ENCODE results near the gene ISOC1. TPM values are rescaled to one million over a fixed set of nuclear protein-coding genes. Genes with fewer than 3 reads are reported as not detected.

The ISOC1 gene
- total RNA-seq, 2 donors from 2014 or later: 23.4 to 25.9 TPM

DNA sequence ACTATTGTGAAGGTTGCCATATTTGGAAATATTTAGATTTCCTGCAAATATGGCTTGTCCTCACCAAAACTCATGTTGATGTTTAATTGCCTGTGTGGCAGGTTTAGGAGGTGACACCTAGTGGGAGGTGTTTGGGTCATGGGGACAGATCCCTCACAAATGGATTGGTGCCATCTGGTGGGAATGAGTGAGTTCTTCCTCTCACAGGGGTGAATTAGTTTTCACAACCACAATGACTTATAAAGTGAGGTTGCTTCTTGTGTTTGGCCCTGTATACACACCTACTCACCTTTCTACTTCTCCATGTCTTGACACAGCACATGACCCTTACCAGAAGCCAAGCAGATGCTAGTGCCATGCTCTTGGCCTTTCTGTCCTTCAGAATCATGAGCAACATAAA is 41.1 kb downstream of the ISOC1 start:
- H3K27me3 ChIP-seq: no peaks in the 10 kb centered on the region
- no peak overlapping the region for H3K4me3 ChIP-seq
- intact Hi-C loops (cut with DNase I): no loop called here
- TF ChIP-seq, protein P1, sequence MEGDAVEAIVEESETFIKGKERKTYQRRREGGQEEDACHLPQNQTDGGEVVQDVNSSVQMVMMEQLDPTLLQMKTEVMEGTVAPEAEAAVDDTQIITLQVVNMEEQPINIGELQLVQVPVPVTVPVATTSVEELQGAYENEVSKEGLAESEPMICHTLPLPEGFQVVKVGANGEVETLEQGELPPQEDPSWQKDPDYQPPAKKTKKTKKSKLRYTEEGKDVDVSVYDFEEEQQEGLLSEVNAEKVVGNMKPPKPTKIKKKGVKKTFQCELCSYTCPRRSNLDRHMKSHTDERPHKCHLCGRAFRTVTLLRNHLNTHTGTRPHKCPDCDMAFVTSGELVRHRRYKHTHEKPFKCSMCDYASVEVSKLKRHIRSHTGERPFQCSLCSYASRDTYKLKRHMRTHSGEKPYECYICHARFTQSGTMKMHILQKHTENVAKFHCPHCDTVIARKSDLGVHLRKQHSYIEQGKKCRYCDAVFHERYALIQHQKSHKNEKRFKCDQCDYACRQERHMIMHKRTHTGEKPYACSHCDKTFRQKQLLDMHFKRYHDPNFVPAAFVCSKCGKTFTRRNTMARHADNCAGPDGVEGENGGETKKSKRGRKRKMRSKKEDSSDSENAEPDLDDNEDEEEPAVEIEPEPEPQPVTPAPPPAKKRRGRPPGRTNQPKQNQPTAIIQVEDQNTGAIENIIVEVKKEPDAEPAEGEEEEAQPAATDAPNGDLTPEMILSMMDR (IDR thresholded peaks at IDR 0.05): no peak
- no peak for TF ChIP-seq POLR2A (IDR thresholded peaks at IDR 0.05)
- DNase-seq: no peak
- no peak overlapping the region for H3K27ac ChIP-seq
- H3K36me3 ChIP-seq (replicated peaks in 1 of 2; ENCODE audit: insufficient read depth in 1 of 2, low read depth in 2 of 2): no peaks in the 10 kb centered on the region
- no peak for ATAC-seq
- H3K4me1 ChIP-seq: no peaks in the 10 kb centered on the region
- no peaks in the 10 kb centered on the region for H3K9me3 ChIP-seq

- TF ChIP-seq, protein P1 (IDR thresholded peaks at IDR 0.05): no peak
- no peak for TF ChIP-seq POLR2A (IDR thresholded peaks at IDR 0.05)
- Histone ChIP-seq H3K27ac (no peak overlapping the region), H3K4me3 (no peak overlapping the region), H3K36me3 (replicated peaks in 1 of 2; ENCODE audit: insufficient read depth in 1 of 2, low read depth in 2 of 2) (no peaks in the 10 kb centered on the region), H3K4me1 (no peaks in the 10 kb centered on the region), H3K27me3 (no peaks in the 10 kb centered on the region), H3K9me3 (no peaks in the 10 kb centered on the region)
- DNase-seq (no peak), ATAC-seq (no peak)
- intact Hi-C loops (cut with DNase I): no loop called here
Measured at GRCh38 chr5:129137637-129138036, 43.1 kb downstream of the ISOC1 start.

DNA sequence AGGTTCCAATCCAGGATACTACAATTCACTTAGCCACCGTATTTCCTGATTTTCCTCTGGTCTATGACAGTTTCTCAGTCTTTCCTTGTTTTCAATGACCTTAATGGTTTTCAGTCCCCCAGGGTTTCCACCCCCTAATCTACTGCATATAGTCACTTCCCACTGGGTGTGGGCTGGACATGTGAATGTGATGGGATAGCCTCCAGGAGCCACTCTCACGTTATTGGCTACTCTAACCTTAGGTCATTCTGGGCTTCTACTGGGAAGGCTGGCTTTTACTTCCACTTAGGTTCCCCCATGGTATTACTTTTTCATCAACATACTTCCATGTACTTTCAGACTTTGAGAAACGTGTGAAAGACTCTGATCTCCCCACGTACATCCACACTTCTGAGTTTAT is 46.5 kb downstream of the ISOC1 start:
- no peaks in the 10 kb centered on the region for H3K4me1 ChIP-seq
- TF ChIP-seq, protein P1 (IDR thresholded peaks at IDR 0.05): no peak
- no peak for TF ChIP-seq POLR2A (IDR thresholded peaks at IDR 0.05)
- WGBS, 2 donors: 71 to 76% methylated on average over 4 of the region's 4 CpGs
- DNase-seq (no peak), ATAC-seq (no peak)
- no peak overlapping the region for H3K4me3 ChIP-seq
- no peaks in the 10 kb centered on the region for H3K36me3 ChIP-seq (replicated peaks in 1 of 2; ENCODE audit: insufficient read depth in 1 of 2, low read depth in 2 of 2)
- intact Hi-C loops (cut with DNase I): no loop called here
- no peaks in the 10 kb centered on the region for H3K9me3 ChIP-seq
- no peak overlapping the region for H3K27ac ChIP-seq
- H3K27me3 ChIP-seq: no peaks in the 10 kb centered on the region

DNA sequence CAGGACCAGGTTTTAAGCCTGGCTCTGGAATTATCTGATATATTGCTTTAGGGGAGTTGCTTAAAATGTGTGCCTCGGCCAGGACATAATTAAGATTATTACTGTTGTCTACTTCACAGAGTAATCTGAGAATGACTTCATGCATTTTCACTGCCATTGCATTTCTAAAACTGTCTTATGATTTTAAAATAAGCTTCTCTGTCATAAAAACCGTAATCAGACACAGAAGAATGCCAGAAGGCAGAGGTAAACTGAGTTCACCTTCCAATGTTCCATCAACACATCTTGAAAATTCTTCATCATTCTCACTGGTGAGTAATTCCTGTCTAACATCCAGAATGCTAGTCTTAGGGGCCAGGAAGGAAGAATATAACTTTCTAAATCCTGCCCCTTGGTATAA is 47.1 kb downstream of the ISOC1 start:
- TF ChIP-seq, protein P1 (IDR thresholded peaks at IDR 0.05): no peak
- TF ChIP-seq POLR2A (IDR thresholded peaks at IDR 0.05): no peak
- intact Hi-C loops (cut with DNase I): no loop called here
- Histone ChIP-seq H3K27me3 (no peaks in the 10 kb centered on the region), H3K4me1 (no peaks in the 10 kb centered on the region), H3K36me3 (replicated peaks in 1 of 2; ENCODE audit: insufficient read depth in 1 of 2, low read depth in 2 of 2) (no peaks in the 10 kb centered on the region), H3K4me3 (no peak overlapping the region), H3K27ac (no peak overlapping the region), H3K9me3 (no peaks in the 10 kb centered on the region)
- no peak for DNase-seq
- ATAC-seq: no peak
- 71 to 77% methylated on average over 2 of the region's 2 CpGs for whole genome bisulfite sequencing, 2 donors

- Histone ChIP-seq H3K27me3 (no peaks in the 10 kb centered on the region), H3K9me3 (peaks cover 0 to 8% (median 0%) of the 10 kb centered on the region in 3 donors), H3K4me3 (no peak overlapping the region), H3K4me1 (no peaks in the 10 kb centered on the region), H3K36me3 (replicated peaks in 1 of 2; ENCODE audit: insufficient read depth in 1 of 2, low read depth in 2 of 2) (no peaks in the 10 kb centered on the region), H3K27ac (no peak overlapping the region)
- TF ChIP-seq, protein P1 (IDR thresholded peaks at IDR 0.05): no peak
- TF ChIP-seq POLR2A (IDR thresholded peaks at IDR 0.05): no peak
- 90% methylated on average over 3 of the region's 3 CpGs for WGBS, 2 donors
- DNase-seq (no peak), ATAC-seq (no peak)
- intact Hi-C loops (cut with DNase I): no loop called here
Measured at GRCh38 chr5:129155876-129156275, 61.3 kb downstream of the ISOC1 start.
